Right ventricle myocardium inferior (tissue), 1 donor: ENCODE data around the gene HDDC3. TPM values are rescaled to one million over a fixed set of nuclear protein-coding genes. Genes with fewer than 3 reads are reported as not detected.
A peak's percentile ranks its signal among the peaks of the same experiment; 100 is the strongest.

Experiments used
- ATAC-seq: fragments of 200-7000 bp; cut with Tn5 transposase; one replicate; pipeline ENCODE4 v1.9.1; 2020; ENCODE audit warnings: mild to moderate bottlenecking, moderate library complexity
- DNase-seq: peaks from one replicate; pipeline ENCODE4 v3.0.0; 2021; ENCODE audit errors: missing footprints
- intact Hi-C: fragments of 100-400 bp; cut with DNase I; formaldehyde crosslinking; loops from one replicate; pipeline ENCODE4 v1.11.0; 2022
- total RNA-seq: library from RNA; stranded (reverse); fragmentation: NEBNext Ultra II Directional; extraction: Animal tissue kit (Norgen Biotek cat#: 25700); gene quantifications from one replicate; pipeline ENCODE4 v1.2.1, GENCODE V29; 2021
- donor health status: DM: no; HTN: yes; CAD: no; lungs with severe emphysema.

HDDC3 gene
- total RNA-seq, 1 donor from 2014 or later: 18.9 TPM

DNA sequence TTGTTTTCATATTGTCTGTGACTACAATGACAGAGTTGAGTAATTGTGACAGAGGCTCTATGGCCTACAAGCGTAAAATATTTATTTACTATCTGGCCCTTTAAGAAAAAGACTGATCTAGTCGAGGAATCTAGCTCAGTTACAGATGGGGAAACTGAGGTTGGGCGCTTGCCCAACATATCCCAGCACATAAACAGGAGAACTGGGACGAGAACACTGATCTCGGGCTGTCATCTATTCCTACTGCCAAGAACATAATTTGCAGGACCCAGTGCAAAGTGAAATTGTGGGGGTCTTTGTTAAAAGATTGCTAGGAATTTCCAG, 46.1 kb downstream of the HDDC3 start:
- no peak for DNase-seq
- intact Hi-C loops: loop anchor here (1.0 to 5.0 kb wide), 2 partner anchors 46 to 238 kb away; partner anchors contain the start of gene HDDC3
- ATAC-seq: no peak

GRCh38 chr15:90885432-90886290, 46.7 kb downstream of the HDDC3 start:
- DNase-seq (peak; percentile 90), ATAC-seq (peak; percentile 62)
- intact Hi-C loops: loop anchor here (1.0 to 5.0 kb wide), 3 partner anchors 15 to 237 kb away; partner anchors contain the start of gene HDDC3

- DNase-seq (no peak), ATAC-seq (peak; percentile 6)
- intact Hi-C loops: loop anchor here (1.0 to 5.0 kb wide), 3 partner anchors 14 to 168 kb away; partner anchors contain the start of genes BLM and HDDC3
Measured at GRCh38 chr15:90884719-90885431, 47.5 kb downstream of the HDDC3 start.

- ATAC-seq (peak; percentile 77), DNase-seq (peak; percentile 94)
- intact Hi-C loops: loop anchor here (1.0 to 2.0 kb wide), 2 partner anchors 13 to 167 kb away; partner anchors contain the start of gene BLM
Measured at GRCh38 chr15:90883976-90884718, 48.2 kb downstream of the HDDC3 start, which contains the start of gene FES. Gene FES, plus strand, starts transcription at chr15:90884504. Its CDS starts 542 bp downstream, at chr15:90885046.

DNA sequence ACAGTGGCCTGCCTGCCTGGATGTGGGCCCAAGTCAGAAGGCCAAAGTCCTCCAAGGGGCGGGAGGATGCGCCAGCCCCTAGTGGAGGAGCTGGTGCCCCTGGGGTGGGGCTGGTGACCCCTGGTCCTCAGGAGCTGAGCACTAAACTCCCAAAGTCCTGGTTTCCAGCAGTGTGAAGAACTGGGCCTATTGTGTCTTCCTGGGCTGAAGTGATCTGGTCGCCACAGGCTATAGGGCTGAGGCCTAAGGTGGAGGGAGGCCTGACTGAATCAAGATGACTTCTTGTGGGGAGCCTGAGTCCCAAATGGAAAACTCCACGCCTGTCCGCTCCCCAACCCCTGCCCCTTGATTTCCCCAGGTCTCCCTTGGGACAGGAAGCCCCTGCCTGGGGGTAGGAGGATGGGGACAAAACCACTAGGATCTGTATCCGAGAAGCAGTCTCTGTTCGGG, 48.8 kb downstream of the HDDC3 start:
- intact Hi-C loops: no loop called here
- ATAC-seq (peak; percentile 2), DNase-seq (peak; percentile 28)

GRCh38 chr15:90882781-90883525, 49.4 kb downstream of the HDDC3 start:
- ATAC-seq (no peak), DNase-seq (peak; percentile 60)
- intact Hi-C loops: no loop called here

DNA sequence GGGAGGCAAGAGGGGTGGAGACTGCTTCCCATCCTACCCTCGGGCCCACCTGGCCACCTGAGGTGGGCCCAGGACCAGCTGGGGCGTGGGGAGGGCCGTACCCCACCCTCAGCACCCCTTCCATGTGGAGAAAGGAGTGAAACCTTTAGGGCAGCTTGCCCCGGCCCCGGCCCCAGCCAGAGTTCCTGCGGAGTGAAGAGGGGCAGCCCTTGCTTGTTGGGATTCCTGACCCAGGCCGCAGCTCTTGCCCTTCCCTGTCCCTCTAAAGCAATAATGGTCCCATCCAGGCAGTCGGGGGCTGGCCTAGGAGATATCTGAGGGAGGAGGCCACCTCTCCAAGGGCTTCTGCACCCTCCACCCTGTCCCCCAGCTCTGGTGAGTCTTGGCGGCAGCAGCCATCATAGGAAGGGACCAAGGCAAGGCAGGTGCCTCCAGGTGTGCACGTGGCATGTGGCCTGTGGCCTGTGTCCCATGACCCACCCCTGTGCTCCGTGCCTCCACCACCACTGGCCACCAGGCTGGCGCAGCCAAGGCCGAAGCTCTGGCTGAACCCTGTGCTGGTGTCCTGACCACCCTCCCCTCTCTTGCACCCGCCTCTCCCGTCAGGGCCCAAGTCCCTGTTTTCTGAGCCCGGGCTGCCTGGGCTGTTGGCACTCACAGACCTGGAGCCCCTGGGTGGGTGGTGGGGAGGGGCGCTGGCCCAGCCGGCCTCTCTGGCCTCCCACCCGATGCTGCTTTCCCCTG, 50.2 kb downstream of the HDDC3 start:
- ATAC-seq: no peak
- intact Hi-C loops: no loop called here
- peak; percentile 27 for DNase-seq

- intact Hi-C loops: no loop called here
- no peak for ATAC-seq
- peak; percentile 60 for DNase-seq
Measured at GRCh38 chr15:90881181-90881977, 51.0 kb downstream of the HDDC3 start.

- intact Hi-C loops: no loop called here
- DNase-seq: peak; percentile 35
- ATAC-seq: no peak
Measured at GRCh38 chr15:90880381-90881145, 51.8 kb downstream of the HDDC3 start.

Other genes with a start within 250 kb of the HDDC3 start
- 26.6 TPM for gene BLM, start 215.2 kb downstream of the HDDC3 start, total RNA-seq
- 51.2 TPM for gene FURIN, start 64.0 kb downstream of the HDDC3 start, total RNA-seq
- gene FES, start 48.0 kb downstream of the HDDC3 start, total RNA-seq: 19.3 TPM
- 133 TPM for gene MAN2A2, start 29.2 kb downstream of the HDDC3 start, total RNA-seq
- gene UNC45A, start 2.7 kb upstream of the HDDC3 start, total RNA-seq: 25.8 TPM
- 9.0 TPM for gene RCCD1, start 22.3 kb upstream of the HDDC3 start, total RNA-seq
- gene PRC1, start 62.0 kb upstream of the HDDC3 start, total RNA-seq: 4.0 TPM
- gene VPS33B, start 90.0 kb upstream of the HDDC3 start, total RNA-seq: 4.2 TPM
- gene SV2B, start 167.7 kb upstream of the HDDC3 start, total RNA-seq: 3.5 TPM